ENCODE results near the gene SPTBN5. TPM values are rescaled to one million over a fixed set of nuclear protein-coding genes. Genes with fewer than 3 reads are reported as not detected.

SPTBN5 gene
- total RNA-seq, 1 experiment from 2014 or later: 0.84 TPM

GRCh38 chr15:41843571-41843970 lies 50.3 kb downstream of the SPTBN5 start:
- no peak overlapping the region for H3K4me3 ChIP-seq (ENCODE audit: low read length)
- BruUV-seq (replicated peaks): no TSS peak
- no peaks in the 10 kb centered on the region for H3K27me3 ChIP-seq (ENCODE audit: low read length)
- H3K4me1 ChIP-seq (ENCODE audit: insufficient read depth, low read length): peaks cover 9% of the 10 kb centered on the region
- H4K20me1 ChIP-seq (ENCODE audit: low read length): no peaks in the 10 kb centered on the region
- no peak overlapping the region for H3K27ac ChIP-seq (ENCODE audit: low read length)
- no peaks in the 10 kb centered on the region for H3K79me2 ChIP-seq (ENCODE audit: low read length)
- ChIA-PET POLR2A (ENCODE audit: unreplicated experiment) (no interaction called here), CTCF (no interaction called here)
- no peaks in the 10 kb centered on the region; the same call in 1 of the 2 replicates for H3K36me3 ChIP-seq (ENCODE audit: low read depth, low read length)
- no peak overlapping the region for H2AFZ ChIP-seq (ENCODE audit: low read length)
- intact Hi-C loops (cut with micrococcal nuclease): no loop called here
- ATAC-seq: no peak
- no peak overlapping the region for H3K9ac ChIP-seq (ENCODE audit: low read length)
- no peaks in the 10 kb centered on the region for H3F3A ChIP-seq (ENCODE audit: low read length, unreplicated experiment)
- no peak for DNase-seq
- TF ChIP-seq CTCF (conservative IDR thresholded peaks at IDR 0.05; ENCODE audit: low read depth, low read length) (no peak), EZH2phosphoT487 (IDR thresholded peaks at IDR 0.05; ENCODE audit: borderline replicate concordance, low read length) (no peak), EZH2 (IDR thresholded peaks at IDR 0.05; ENCODE audit: low read length, unreplicated experiment) (no peak)
- no peaks in the 10 kb centered on the region for H3K9me2 ChIP-seq (replicated peaks; ENCODE audit: low read length)
- H3K4me2 ChIP-seq (ENCODE audit: low read length): no peak overlapping the region
- no peaks in the 10 kb centered on the region for H3K9me3 ChIP-seq (ENCODE audit: low read length)

- no peak overlapping the region for H3K4me2 ChIP-seq (ENCODE audit: low read length)
- no peak overlapping the region for H3K9ac ChIP-seq (ENCODE audit: low read length)
- no peaks in the 10 kb centered on the region for H3K79me2 ChIP-seq (ENCODE audit: low read length)
- CTCF ChIA-PET: no interaction called here
- DNase-seq (no peak), ATAC-seq (no peak)
- no peak overlapping the region for H3K27ac ChIP-seq (ENCODE audit: low read length)
- no peaks in the 10 kb centered on the region for H4K20me1 ChIP-seq (ENCODE audit: low read length)
- intact Hi-C loops (cut with micrococcal nuclease): no loop called here
- H3K27me3 ChIP-seq (ENCODE audit: low read length): no peaks in the 10 kb centered on the region
- H3K4me3 ChIP-seq (ENCODE audit: low read length): no peak overlapping the region
- H3K9me2 ChIP-seq (replicated peaks; ENCODE audit: low read length): no peaks in the 10 kb centered on the region
- peaks cover 17% of the 10 kb centered on the region for H3K4me1 ChIP-seq (ENCODE audit: insufficient read depth, low read length)
- H2AFZ ChIP-seq (ENCODE audit: low read length): no peak overlapping the region
- no TSS peak for BruUV-seq (replicated peaks)
- POLR2A ChIA-PET (ENCODE audit: unreplicated experiment): no interaction called here
- H3F3A ChIP-seq (ENCODE audit: low read length, unreplicated experiment): no peaks in the 10 kb centered on the region
- no peaks in the 10 kb centered on the region for H3K36me3 ChIP-seq (ENCODE audit: low read depth, low read length)
- TF ChIP-seq EZH2phosphoT487 (IDR thresholded peaks at IDR 0.05; ENCODE audit: borderline replicate concordance, low read length): no peak
- TF ChIP-seq EZH2 (IDR thresholded peaks at IDR 0.05; ENCODE audit: low read length, unreplicated experiment): no peak
- no peak for TF ChIP-seq CTCF (conservative IDR thresholded peaks at IDR 0.05; ENCODE audit: low read depth, low read length)
- no peaks in the 10 kb centered on the region for H3K9me3 ChIP-seq (ENCODE audit: low read length)
Measured at GRCh38 chr15:41842229-41842628, 51.6 kb downstream of the SPTBN5 start.

GRCh38 chr15:41841131-41841530 lies 52.7 kb downstream of the SPTBN5 start:
- Histone ChIP-seq H3K27ac (ENCODE audit: low read length) (no peak overlapping the region), H3K9ac (ENCODE audit: low read length) (no peak overlapping the region), H2AFZ (ENCODE audit: low read length) (no peak overlapping the region), H3K9me2 (replicated peaks; ENCODE audit: low read length) (no peaks in the 10 kb centered on the region), H3F3A (ENCODE audit: low read length, unreplicated experiment) (no peaks in the 10 kb centered on the region), H3K4me2 (ENCODE audit: low read length) (no peak overlapping the region), H3K4me1 (ENCODE audit: insufficient read depth, low read length) (peaks cover 17% of the 10 kb centered on the region), H3K36me3 (ENCODE audit: low read depth, low read length) (no peaks in the 10 kb centered on the region), H4K20me1 (ENCODE audit: low read length) (no peaks in the 10 kb centered on the region), H3K79me2 (ENCODE audit: low read length) (no peaks in the 10 kb centered on the region), H3K27me3 (ENCODE audit: low read length) (no peaks in the 10 kb centered on the region), H3K4me3 (ENCODE audit: low read length) (no peak overlapping the region), H3K9me3 (ENCODE audit: low read length) (no peaks in the 10 kb centered on the region)
- ATAC-seq (no peak), DNase-seq (no peak)
- CTCF ChIA-PET: no interaction called here
- BruUV-seq (replicated peaks): no TSS peak
- intact Hi-C loops (cut with micrococcal nuclease): no loop called here
- TF ChIP-seq EZH2 (IDR thresholded peaks at IDR 0.05; ENCODE audit: low read length, unreplicated experiment): no peak
- TF ChIP-seq CTCF (conservative IDR thresholded peaks at IDR 0.05; ENCODE audit: low read depth, low read length): no peak
- TF ChIP-seq EZH2phosphoT487 (IDR thresholded peaks at IDR 0.05; ENCODE audit: borderline replicate concordance, low read length): no peak
- POLR2A ChIA-PET (ENCODE audit: unreplicated experiment): no interaction called here

Data from PC-3 (cell line).